GM12865 (cell line): ENCODE results near the gene GRIN2D.

Source experiments
- DNase-seq: peaks from one replicate; pipeline ENCODE4 v3.0.0; 2010; ENCODE audit warnings: low read depth
- H3K4me3 ChIP-seq: 2 replicates; pipeline ENCODE4 v1.5.1; 2011; ENCODE audit warnings: mild to moderate bottlenecking, low read depth, low read length, control low read depth
- CTCF ChIP-seq: IDR thresholded peaks from 2 replicates; pipeline ENCODE4 v1.5.1; 2011; ENCODE audit warnings: low read length, control low read depth, low read depth, inconsistent platforms; ENCODE audit not compliant: insufficient read depth; ENCODE audit errors: missing control alignments

GRIN2D gene

GRCh38 chr19:48393559-48394330 lies at the start of gene GRIN2D:
Gene GRIN2D, plus strand, starts transcription at chr19:48393668. Its CDS starts 4,725 bp downstream, at chr19:48398393.
- no peak for DNase-seq
- TF ChIP-seq CTCF, result no peak

GRCh38 chr19:48344892-48345291 lies 48.6 kb upstream of the GRIN2D start:
- H3K4me3 ChIP-seq, result no peak overlapping the region
- no peak for TF ChIP-seq CTCF
- DNase-seq, result no peak

More at GRCh38 chr19:48393559-48394330, at the start of gene GRIN2D:
- no peak within 1 kb of the TSS for H3K4me3 ChIP-seq

GRCh38 chr19:48346191-48346590 lies 47.3 kb upstream of the GRIN2D start:
- H3K4me3 ChIP-seq, result no peak overlapping the region
- TF ChIP-seq CTCF, result no peak
- no peak for DNase-seq

- no peak for TF ChIP-seq CTCF
- DNase-seq, result no peak
- no peak overlapping the region for H3K4me3 ChIP-seq
These were observed 45.4 kb upstream of the GRIN2D start for GRCh38 chr19:48348045-48348444.

- DNase-seq, result no peak
- TF ChIP-seq CTCF, result no peak
- H3K4me3 ChIP-seq, result no peak overlapping the region
These were observed 44.7 kb upstream of the GRIN2D start for GRCh38 chr19:48348737-48349136.

GRCh38 chr19:48350856-48351255 lies 42.6 kb upstream of the GRIN2D start:
- TF ChIP-seq CTCF, result no peak
- no peak overlapping the region for H3K4me3 ChIP-seq

GRCh38 chr19:48351341-48351752 lies 42.1 kb upstream of the GRIN2D start:
- H3K4me3 ChIP-seq, result no peak overlapping the region
- peak; percentile 80 for DNase-seq
- peak; percentile 88 for TF ChIP-seq CTCF

More at GRCh38 chr19:48350856-48351255, 42.6 kb upstream of the GRIN2D start:
- DNase-seq, result no peak
